Cardiac muscle cell (in vitro differentiated cells and primary cell): ENCODE measurements around the gene HCFC1. TPM values are rescaled to one million over a fixed set of nuclear protein-coding genes. Genes with fewer than 3 reads are reported as not detected.
"Not testable (repeated sequence)": the region's sequence is repeated elsewhere in the genome, so short reads cannot be mapped to it uniquely, and the experiment has no call there.

Experiments used
- DNase-seq, 2 donors: peaks; one replicate each; pipeline versions ENCODE4 v3.0.0 to v3.0.0-alpha.2; 2010 to 2017; ENCODE audit warnings: low read depth in 1 of 2, low spot score in 1 of 2
- H3K27ac ChIP-seq: fragments of 200-600 bp; sonication (generic); 2 replicates; pipeline ENCODE4 v1.5.1; 2016
- H3K27me3 ChIP-seq: fragments of 200-600 bp; sonication (generic); 2 replicates; pipeline ENCODE4 v1.6.0; 2016; ENCODE audit warnings: control low read depth
- H3K36me3 ChIP-seq: fragments of 200-600 bp; sonication (generic); 2 replicates; pipeline ENCODE4 v1.5.1; 2016; ENCODE audit warnings: control low read depth
- H3K4me1 ChIP-seq: fragments of 200-600 bp; sonication (generic); 2 replicates; pipeline ENCODE4 v1.8.1; 2017; ENCODE audit warnings: low read depth, mild to moderate bottlenecking, mixed run types
- H3K4me3 ChIP-seq: fragments of 200-600 bp; sonication (generic); 2 replicates; pipeline ENCODE4 v1.5.1; 2016; ENCODE audit warnings: mild to moderate bottlenecking
- H3K9me3 ChIP-seq: fragments of 200-600 bp; sonication (generic); 2 replicates; pipeline ENCODE4 v1.5.1; 2017; ENCODE audit warnings: low read depth, mild to moderate bottlenecking, control low read depth
- polyA plus RNA-seq: library from polyadenylated mRNA; unstranded; fragments of >200 nt; fragmentation: Nextera tagmentation; extraction: Ambion mirVana; gene quantifications from 2 replicates; pipeline ENCODE4 v1.2.1, GENCODE V29; 2016
- total RNA-seq: library from RNA; depleted of rRNA; stranded (reverse); fragments of >200 nt; gene quantifications from 2 replicates; pipeline ENCODE4 v1.2.3, GENCODE V29; 2016
- TF ChIP-seq, protein P1 (sequence below): IDR thresholded peaks from 2 replicates; pipeline ENCODE4 v1.5.1; 2012; ENCODE audit warnings: low read depth, mild to moderate bottlenecking, low read length

HCFC1 gene
- total and polyA plus RNA-seq, 2 experiments from 2014 or later = 21.5 to 85.6 TPM

GRCh38 chrX:153984351-153985178, 12.9 kb upstream of the HCFC1 start:
- Histone ChIP-seq H3K27me3 (no peaks in the 10 kb centered on the region), H3K4me3 (no peak overlapping the region), H3K36me3 (no peaks in the 10 kb centered on the region), H3K9me3 (no peaks in the 10 kb centered on the region), H3K4me1 (no peaks in the 10 kb centered on the region), H3K27ac (no peak overlapping the region)
- TF ChIP-seq, protein P1, sequence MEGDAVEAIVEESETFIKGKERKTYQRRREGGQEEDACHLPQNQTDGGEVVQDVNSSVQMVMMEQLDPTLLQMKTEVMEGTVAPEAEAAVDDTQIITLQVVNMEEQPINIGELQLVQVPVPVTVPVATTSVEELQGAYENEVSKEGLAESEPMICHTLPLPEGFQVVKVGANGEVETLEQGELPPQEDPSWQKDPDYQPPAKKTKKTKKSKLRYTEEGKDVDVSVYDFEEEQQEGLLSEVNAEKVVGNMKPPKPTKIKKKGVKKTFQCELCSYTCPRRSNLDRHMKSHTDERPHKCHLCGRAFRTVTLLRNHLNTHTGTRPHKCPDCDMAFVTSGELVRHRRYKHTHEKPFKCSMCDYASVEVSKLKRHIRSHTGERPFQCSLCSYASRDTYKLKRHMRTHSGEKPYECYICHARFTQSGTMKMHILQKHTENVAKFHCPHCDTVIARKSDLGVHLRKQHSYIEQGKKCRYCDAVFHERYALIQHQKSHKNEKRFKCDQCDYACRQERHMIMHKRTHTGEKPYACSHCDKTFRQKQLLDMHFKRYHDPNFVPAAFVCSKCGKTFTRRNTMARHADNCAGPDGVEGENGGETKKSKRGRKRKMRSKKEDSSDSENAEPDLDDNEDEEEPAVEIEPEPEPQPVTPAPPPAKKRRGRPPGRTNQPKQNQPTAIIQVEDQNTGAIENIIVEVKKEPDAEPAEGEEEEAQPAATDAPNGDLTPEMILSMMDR = no peak
- DNase-seq = no peak

- Histone ChIP-seq H3K36me3 (no peaks in the 10 kb centered on the region), H3K27ac (no peak overlapping the region), H3K27me3 (no peaks in the 10 kb centered on the region), H3K4me1 (no peaks in the 10 kb centered on the region), H3K4me3 (no peak overlapping the region), H3K9me3 (no peaks in the 10 kb centered on the region)
- TF ChIP-seq, protein P1 = no peak
- no peak for DNase-seq
Observed at GRCh38 chrX:153983321-153983801, 11.7 kb upstream of the HCFC1 start.

DNA sequence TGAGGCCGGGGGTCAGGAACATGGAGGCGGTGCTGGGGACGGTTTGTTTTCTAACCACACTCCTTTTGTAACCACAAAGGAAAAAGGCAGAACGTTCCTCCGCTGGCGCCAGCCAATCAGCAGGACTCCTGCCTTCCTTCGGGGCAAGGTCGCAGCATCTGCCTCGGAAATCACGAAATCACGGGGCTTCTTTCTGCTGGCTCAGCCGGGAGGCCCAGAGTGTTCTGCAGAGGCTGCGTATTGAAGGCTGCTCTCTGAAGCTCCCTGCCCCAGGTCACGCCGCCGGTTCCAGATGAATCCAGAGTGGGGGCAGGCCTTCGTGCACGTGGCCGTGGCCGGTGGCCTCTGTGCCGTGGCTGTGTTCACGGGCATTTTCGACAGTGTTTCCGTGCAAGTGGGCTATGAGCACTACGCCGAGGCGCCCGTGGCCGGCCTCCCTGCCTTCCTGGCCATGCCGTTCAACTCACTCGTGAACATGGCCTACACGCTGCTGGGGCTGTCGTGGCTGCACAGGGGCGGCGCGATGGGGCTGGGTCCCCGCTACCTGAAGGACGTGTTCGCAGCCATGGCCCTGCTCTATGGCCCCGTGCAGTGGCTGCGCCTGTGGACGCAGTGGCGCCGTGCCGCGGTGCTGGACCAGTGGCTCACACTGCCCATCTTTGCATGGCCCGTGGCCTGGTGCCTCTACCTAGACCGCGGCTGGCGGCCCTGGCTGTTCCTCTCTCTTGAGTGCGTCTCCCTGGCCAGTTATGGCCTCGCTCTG, 10.3 kb upstream of the HCFC1 start:
- H3K9me3 ChIP-seq = no peaks in the 10 kb centered on the region
- no peaks in the 10 kb centered on the region for H3K4me1 ChIP-seq
- no peaks in the 10 kb centered on the region for H3K27me3 ChIP-seq
- TF ChIP-seq, protein P1 = no peak
- no peak overlapping the region for H3K27ac ChIP-seq
- DNase-seq = no peak
- no peak overlapping the region for H3K4me3 ChIP-seq
- H3K36me3 ChIP-seq = no peaks in the 10 kb centered on the region

GRCh38 chrX:153981231-153981630, 9.6 kb upstream of the HCFC1 start:
- Histone ChIP-seq H3K9me3 (no peaks in the 10 kb centered on the region), H3K4me3 (no peak overlapping the region), H3K36me3 (no peaks in the 10 kb centered on the region), H3K4me1 (no peaks in the 10 kb centered on the region), H3K27ac (no peak overlapping the region), H3K27me3 (no peaks in the 10 kb centered on the region)
- TF ChIP-seq, protein P1 = no peak
- DNase-seq = no peak

GRCh38 chrX:153980394-153980793, 8.8 kb upstream of the HCFC1 start:
- not testable (repeated sequence) for H3K4me1 ChIP-seq, DNase-seq, H3K27ac ChIP-seq, H3K36me3 ChIP-seq, H3K4me3 ChIP-seq, H3K27me3 ChIP-seq, H3K9me3 ChIP-seq
